Measurements from ENCODE around the gene GPR180.

DNA sequence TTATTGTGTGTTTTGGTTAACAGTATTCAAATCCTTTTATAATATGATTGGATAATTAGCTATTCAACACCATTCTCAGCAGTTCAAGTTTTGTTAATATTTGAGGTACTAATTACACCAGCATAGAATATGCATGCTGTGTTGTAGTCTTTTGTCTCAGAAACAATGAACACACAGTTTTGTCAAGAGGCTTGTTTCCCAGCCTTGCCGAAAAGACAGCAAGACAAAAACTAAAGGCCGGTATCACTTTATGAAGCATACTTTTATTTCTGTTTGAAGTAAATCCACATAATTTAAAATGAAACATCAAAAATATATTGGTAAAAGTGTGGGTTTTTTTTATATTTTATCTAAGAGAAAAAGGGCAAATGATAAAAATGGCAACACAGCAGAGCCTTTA is 7.5 kb downstream of the GPR180 start:
- no peak for TF ChIP-seq CTCF (IDR thresholded peaks at IDR 0.05; ENCODE audit: low read depth, low read length)
- TF ChIP-seq EZH2phosphoT487 (IDR thresholded peaks at IDR 0.05; ENCODE audit: low read depth), result no peak

All from OCI-LY3 (cell line).